GM18951 (cell line): Measurements from ENCODE around the gene FAM107B.

Experiments used
- POLR2A ChIP-seq: IDR thresholded peaks from 4 replicates; pipeline ENCODE4 v1.6.1; 2011; ENCODE audit warnings: mild to moderate bottlenecking; ENCODE audit not compliant: insufficient read length, insufficient read depth; ENCODE audit errors: extremely low read depth
- in situ Hi-C: fragments of 300-500 bp; cut with MboI; formaldehyde crosslinking; loops from one replicate; pipeline ENCODE4 v1.12.0; 2022; ENCODE audit warnings: low sequenced_read_pairs, mixed read lengths, inconsistent platforms; ENCODE audit not compliant: unreplicated experiment

Gene FAM107B

GRCh38 chr10:14518149-14518548 lies 256.5 kb downstream of the FAM107B start:
- no peak for TF ChIP-seq POLR2A

DNA sequence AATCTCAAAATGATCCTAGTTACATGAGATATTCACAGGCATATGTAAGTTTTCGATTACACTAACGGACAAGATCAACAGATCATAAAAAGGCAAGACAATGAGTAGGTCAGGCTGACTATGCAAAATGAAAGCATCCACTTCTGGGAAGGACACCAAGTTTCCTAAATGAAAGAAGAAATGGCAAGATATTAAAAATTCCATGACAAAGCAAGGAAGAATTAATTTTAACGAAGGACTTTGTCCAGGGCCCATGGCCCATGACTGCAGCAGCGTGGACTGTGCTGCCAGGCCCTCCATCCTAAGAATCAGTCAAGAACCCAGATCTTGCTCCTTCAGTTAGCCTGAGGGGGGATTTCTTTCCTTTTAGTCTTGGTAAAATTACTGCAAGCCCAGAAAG lies 261.6 kb downstream of the FAM107B start:
- TF ChIP-seq POLR2A = no peak
- in situ Hi-C loops = loop anchor here (25.0 kb wide), 1 partner anchor 299 kb away; no protein-coding TSS in a partner anchor

More at GRCh38 chr10:14518149-14518548, 256.5 kb downstream of the FAM107B start:
- in situ Hi-C loops = loop anchor here (25.0 kb wide), 1 partner anchor 294 kb away; no protein-coding TSS in a partner anchor

GRCh38 chr10:14510346-14510745 lies 264.4 kb downstream of the FAM107B start:
- in situ Hi-C loops = loop anchor here (25.0 kb wide), 1 partner anchor 302 kb away; no protein-coding TSS in a partner anchor
- TF ChIP-seq POLR2A = no peak

DNA sequence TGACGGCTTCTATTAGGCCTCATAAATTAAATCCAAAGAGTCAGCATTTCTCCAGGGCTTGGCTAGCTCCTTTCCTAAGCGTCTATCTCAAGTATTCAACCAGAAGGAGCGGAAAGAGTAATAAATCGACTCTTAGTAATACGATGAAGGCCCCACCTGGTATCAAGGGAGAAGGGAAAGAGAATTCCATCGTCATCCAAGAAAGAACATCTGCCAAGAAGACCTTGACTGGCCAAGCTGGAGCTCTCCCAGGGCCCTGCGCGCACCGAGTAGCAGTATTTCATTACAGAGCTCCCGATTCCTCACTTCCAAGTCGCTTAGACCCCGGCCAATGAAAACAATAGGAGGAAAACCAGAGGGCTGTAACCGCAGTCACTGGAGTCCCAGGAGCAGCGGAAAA lies 266.0 kb downstream of the FAM107B start:
- TF ChIP-seq POLR2A = no peak
- in situ Hi-C loops = loop anchor here (25.0 kb wide), 1 partner anchor 304 kb away; no protein-coding TSS in a partner anchor

GRCh38 chr10:14507781-14508180 lies 266.9 kb downstream of the FAM107B start:
- no peak for TF ChIP-seq POLR2A
- in situ Hi-C loops = loop anchor here (25.0 kb wide), 1 partner anchor 305 kb away; no protein-coding TSS in a partner anchor

DNA sequence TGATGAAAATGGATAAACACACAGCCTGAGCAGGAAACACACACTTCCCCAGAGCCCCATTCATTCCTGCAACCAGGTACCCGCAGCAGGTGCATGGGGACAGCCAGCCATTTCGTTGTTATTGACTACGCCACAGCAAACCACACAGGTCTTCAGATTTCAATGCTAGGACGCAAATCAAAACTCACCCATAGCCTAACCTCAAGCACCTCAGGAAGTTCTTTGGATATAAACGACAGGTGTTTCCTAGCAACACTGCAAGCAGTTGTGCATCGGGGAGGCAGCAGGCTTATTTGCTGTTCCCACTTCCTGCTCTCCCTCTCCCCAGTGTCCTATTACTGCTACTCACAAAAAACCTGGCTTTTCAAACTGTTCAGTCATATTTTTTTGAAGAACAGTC lies 267.5 kb downstream of the FAM107B start:
- in situ Hi-C loops = loop anchor here (25.0 kb wide), 1 partner anchor 305 kb away; no protein-coding TSS in a partner anchor
- no peak for TF ChIP-seq POLR2A

DNA sequence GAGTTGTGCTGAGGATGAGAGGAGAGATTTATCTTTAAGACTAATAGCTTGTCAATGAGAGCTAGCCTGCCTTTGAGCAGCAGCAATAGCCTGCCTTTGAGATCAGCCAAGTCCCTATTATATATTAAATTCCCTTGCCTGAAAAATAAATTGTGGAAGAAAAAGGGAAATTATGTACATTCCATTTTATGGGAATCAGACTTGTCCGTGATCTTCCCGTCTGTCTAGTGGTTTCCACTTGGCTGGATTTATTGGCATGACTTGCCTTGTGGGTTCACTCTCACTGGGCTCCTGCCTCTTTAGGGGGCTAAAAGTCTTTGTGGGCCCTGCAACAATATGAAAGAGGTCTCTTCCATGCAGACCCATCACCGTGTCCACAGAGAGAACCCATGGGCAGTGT lies 272.3 kb downstream of the FAM107B start:
- in situ Hi-C loops = loop anchor here (25.0 kb wide), 1 partner anchor 310 kb away; no protein-coding TSS in a partner anchor

GRCh38 chr10:14500172-14500765 lies 274.4 kb downstream of the FAM107B start:
- in situ Hi-C loops = loop anchor here (25.0 kb wide), 1 partner anchor 312 kb away; no protein-coding TSS in a partner anchor
- no peak for TF ChIP-seq POLR2A

More for the DNA sequence above, 272.3 kb downstream of the FAM107B start:
- no peak for TF ChIP-seq POLR2A

- in situ Hi-C loops = no loop called here
These were observed 275.1 kb downstream of the FAM107B start for GRCh38 chr10:14499601-14499904.

GRCh38 chr10:14498326-14498725 lies 276.4 kb downstream of the FAM107B start:
- in situ Hi-C loops = no loop called here
- no peak for TF ChIP-seq POLR2A

More at GRCh38 chr10:14499601-14499904, 275.1 kb downstream of the FAM107B start:
- no peak for TF ChIP-seq POLR2A

GRCh38 chr10:14491811-14492210 lies 282.9 kb downstream of the FAM107B start:
- in situ Hi-C loops = no loop called here
- no peak for TF ChIP-seq POLR2A

- TF ChIP-seq POLR2A = no peak
- in situ Hi-C loops = no loop called here
These were observed 285.0 kb downstream of the FAM107B start for GRCh38 chr10:14489522-14490177.

- in situ Hi-C loops = no loop called here
- no peak for TF ChIP-seq POLR2A
These were observed 287.2 kb downstream of the FAM107B start for GRCh38 chr10:14487488-14487883.

GRCh38 chr10:14486777-14487487 lies 287.8 kb downstream of the FAM107B start:
- in situ Hi-C loops = no loop called here
- TF ChIP-seq POLR2A = no peak

- TF ChIP-seq POLR2A = no peak
- in situ Hi-C loops = no loop called here
These were observed 288.7 kb downstream of the FAM107B start for GRCh38 chr10:14485986-14486385.
